ENCODE measurements around the gene MAGI1. TPM values are rescaled to one million over a fixed set of nuclear protein-coding genes. Genes with fewer than 3 reads are reported as not detected.

MAGI1 gene
- total RNA-seq, 2 experiments from 2014 or later = 0.47 to 0.51 TPM

DNA sequence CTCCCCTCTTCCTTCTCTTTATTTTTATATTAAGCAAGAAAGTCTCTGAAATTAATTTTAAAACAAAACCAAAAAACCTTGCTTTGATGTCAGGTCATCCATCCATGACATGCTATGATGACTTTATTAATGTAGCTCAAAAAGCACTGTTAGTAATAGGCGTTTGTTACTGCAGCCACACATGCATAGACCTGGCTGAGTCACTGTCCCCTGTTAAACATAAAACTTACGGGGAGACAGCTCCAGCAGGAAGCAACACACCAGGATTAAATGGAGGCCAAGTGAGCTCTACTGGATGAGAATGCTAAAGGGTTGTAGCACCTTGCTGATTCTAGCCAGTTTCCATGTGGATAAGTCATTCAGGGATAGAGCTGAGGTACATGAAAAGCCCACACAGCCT, 661.1 kb downstream of the MAGI1 start:
- ATAC-seq = no peak
- TF ChIP-seq, protein P1, sequence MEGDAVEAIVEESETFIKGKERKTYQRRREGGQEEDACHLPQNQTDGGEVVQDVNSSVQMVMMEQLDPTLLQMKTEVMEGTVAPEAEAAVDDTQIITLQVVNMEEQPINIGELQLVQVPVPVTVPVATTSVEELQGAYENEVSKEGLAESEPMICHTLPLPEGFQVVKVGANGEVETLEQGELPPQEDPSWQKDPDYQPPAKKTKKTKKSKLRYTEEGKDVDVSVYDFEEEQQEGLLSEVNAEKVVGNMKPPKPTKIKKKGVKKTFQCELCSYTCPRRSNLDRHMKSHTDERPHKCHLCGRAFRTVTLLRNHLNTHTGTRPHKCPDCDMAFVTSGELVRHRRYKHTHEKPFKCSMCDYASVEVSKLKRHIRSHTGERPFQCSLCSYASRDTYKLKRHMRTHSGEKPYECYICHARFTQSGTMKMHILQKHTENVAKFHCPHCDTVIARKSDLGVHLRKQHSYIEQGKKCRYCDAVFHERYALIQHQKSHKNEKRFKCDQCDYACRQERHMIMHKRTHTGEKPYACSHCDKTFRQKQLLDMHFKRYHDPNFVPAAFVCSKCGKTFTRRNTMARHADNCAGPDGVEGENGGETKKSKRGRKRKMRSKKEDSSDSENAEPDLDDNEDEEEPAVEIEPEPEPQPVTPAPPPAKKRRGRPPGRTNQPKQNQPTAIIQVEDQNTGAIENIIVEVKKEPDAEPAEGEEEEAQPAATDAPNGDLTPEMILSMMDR (IDR thresholded peaks at IDR 0.05) = no peak
- Mint-ChIP-seq H3K9me3 (peaks cover 6% of the 10 kb centered on the region), H3K4me1 (ENCODE audit: low read depth) (no peaks in the 10 kb centered on the region), H3K27me3 (no peaks in the 10 kb centered on the region), H3K27ac (no peak overlapping the region), H3K36me3 (ENCODE audit: low read depth) (no peaks in the 10 kb centered on the region), H3K4me3 (no peak overlapping the region)
- CTCF ChIA-PET = no interaction called here
- POLR2A ChIA-PET = no interaction called here
- DNase-seq = no peak
- intact Hi-C loops (cut with micrococcal nuclease) = no loop called here

GRCh38 chr3:65376426-65376825, 662.3 kb downstream of the MAGI1 start:
- intact Hi-C loops (cut with micrococcal nuclease) = no loop called here
- H3K4me1 Mint-ChIP-seq (ENCODE audit: low read depth) = no peaks in the 10 kb centered on the region
- TF ChIP-seq, protein P1 (IDR thresholded peaks at IDR 0.05) = no peak
- H3K27ac Mint-ChIP-seq = no peak overlapping the region
- H3K4me3 Mint-ChIP-seq = no peak overlapping the region
- DNase-seq = no peak
- no peak for ATAC-seq
- no peaks in the 10 kb centered on the region for H3K36me3 Mint-ChIP-seq (ENCODE audit: low read depth)
- peaks cover 6% of the 10 kb centered on the region for H3K9me3 Mint-ChIP-seq
- ChIA-PET CTCF (no interaction called here), POLR2A (no interaction called here)
- no peaks in the 10 kb centered on the region for H3K27me3 Mint-ChIP-seq

GRCh38 chr3:65371053-65371452, 667.7 kb downstream of the MAGI1 start:
- Mint-ChIP-seq H3K27me3 (no peaks in the 10 kb centered on the region), H3K9me3 (peaks cover 8% of the 10 kb centered on the region), H3K4me1 (ENCODE audit: low read depth) (no peaks in the 10 kb centered on the region), H3K36me3 (ENCODE audit: low read depth) (no peaks in the 10 kb centered on the region), H3K27ac (no peak overlapping the region), H3K4me3 (no peak overlapping the region)
- ATAC-seq = no peak
- POLR2A ChIA-PET = no interaction called here
- DNase-seq = no peak
- TF ChIP-seq, protein P1 (IDR thresholded peaks at IDR 0.05) = no peak
- CTCF ChIA-PET = interaction anchor here (0.7 kb wide), 1 partner anchor 54 kb away, joined by 3 read pairs; no protein-coding TSS in a partner anchor
- intact Hi-C loops (cut with micrococcal nuclease) = no loop called here

- Mint-ChIP-seq H3K27ac (no peak overlapping the region), H3K36me3 (ENCODE audit: low read depth) (no peaks in the 10 kb centered on the region), H3K4me1 (ENCODE audit: low read depth) (no peaks in the 10 kb centered on the region), H3K9me3 (peaks cover 8% of the 10 kb centered on the region), H3K4me3 (no peak overlapping the region), H3K27me3 (no peaks in the 10 kb centered on the region)
- ChIA-PET POLR2A (no interaction called here), CTCF (no interaction called here)
- TF ChIP-seq, protein P1 (IDR thresholded peaks at IDR 0.05) = no peak
- ATAC-seq = no peak
- intact Hi-C loops (cut with micrococcal nuclease) = no loop called here
- DNase-seq = no peak
Observed at GRCh38 chr3:65368866-65369265, 669.9 kb downstream of the MAGI1 start.

GRCh38 chr3:65362688-65363087, 676.0 kb downstream of the MAGI1 start:
- H3K27ac Mint-ChIP-seq = no peak overlapping the region
- H3K4me3 Mint-ChIP-seq = no peak overlapping the region
- TF ChIP-seq, protein P1 (IDR thresholded peaks at IDR 0.05) = no peak
- ATAC-seq = no peak
- H3K9me3 Mint-ChIP-seq = peaks cover 3% of the 10 kb centered on the region
- intact Hi-C loops (cut with micrococcal nuclease) = no loop called here
- POLR2A ChIA-PET = no interaction called here
- no peak for DNase-seq
- no peaks in the 10 kb centered on the region for H3K4me1 Mint-ChIP-seq (ENCODE audit: low read depth)
- CTCF ChIA-PET = no interaction called here
- H3K27me3 Mint-ChIP-seq = peaks cover 3% of the 10 kb centered on the region
- no peaks in the 10 kb centered on the region for H3K36me3 Mint-ChIP-seq (ENCODE audit: low read depth)
